Endothelial cell of hepatic sinusoid (primary cell): ENCODE data around the gene ZHX3.

ENCODE experiments used
- in situ Hi-C: cut with HindIII; loops from 2 replicates; pipeline ENCODE4 v1.10.0; 2017; ENCODE audit warnings: low sequenced_read_pairs

The ZHX3 gene

GRCh38 chr20:41334443-41335421, 17.2 kb upstream of the ZHX3 start:
- in situ Hi-C loops: no loop called here

- in situ Hi-C loops: no loop called here
Observed at GRCh38 chr20:41334036-41334435, 16.5 kb upstream of the ZHX3 start.

GRCh38 chr20:41331731-41332130, 14.2 kb upstream of the ZHX3 start:
- in situ Hi-C loops: no loop called here

- in situ Hi-C loops: no loop called here
Observed at GRCh38 chr20:41330941-41331340, 13.4 kb upstream of the ZHX3 start.

- in situ Hi-C loops: no loop called here
Observed at GRCh38 chr20:41330343-41330720, 12.8 kb upstream of the ZHX3 start.

- in situ Hi-C loops: no loop called here
Observed at GRCh38 chr20:41329435-41330342, 12.2 kb upstream of the ZHX3 start.

GRCh38 chr20:41327178-41327577, 9.6 kb upstream of the ZHX3 start:
- in situ Hi-C loops: no loop called here

- in situ Hi-C loops: no loop called here
Observed at GRCh38 chr20:41320976-41321375, 3.4 kb upstream of the ZHX3 start.

- in situ Hi-C loops: no loop called here
Observed at GRCh38 chr20:41320441-41320840, 2.9 kb upstream of the ZHX3 start.

GRCh38 chr20:41318271-41318649, 729 bp upstream of the ZHX3 start:
- in situ Hi-C loops: no loop called here

GRCh38 chr20:41316602-41317545, 657 bp downstream of the ZHX3 start:
- in situ Hi-C loops: no loop called here

- in situ Hi-C loops: no loop called here
Observed at GRCh38 chr20:41316051-41316450, 1.5 kb downstream of the ZHX3 start.

- in situ Hi-C loops: loop anchor here (5.0 kb wide), 1 partner anchor 77 kb away; no protein-coding TSS in a partner anchor
Observed at GRCh38 chr20:41314386-41314785, 3.1 kb downstream of the ZHX3 start.

- in situ Hi-C loops: loop anchor here (5.0 kb wide), 1 partner anchor 75 kb away; no protein-coding TSS in a partner anchor
Observed at GRCh38 chr20:41312009-41312408, 5.5 kb downstream of the ZHX3 start.

GRCh38 chr20:41309817-41310216, 7.7 kb downstream of the ZHX3 start:
- in situ Hi-C loops: loop anchor here (5.0 kb wide), 1 partner anchor 73 kb away; no protein-coding TSS in a partner anchor

GRCh38 chr20:41308726-41309413, 8.7 kb downstream of the ZHX3 start:
- in situ Hi-C loops: no loop called here

- in situ Hi-C loops: no loop called here
Observed at GRCh38 chr20:41308290-41308711, 9.2 kb downstream of the ZHX3 start.

- in situ Hi-C loops: no loop called here
Observed at GRCh38 chr20:41307021-41307420, 10.5 kb downstream of the ZHX3 start.

GRCh38 chr20:41306061-41306727, 11.3 kb downstream of the ZHX3 start:
- in situ Hi-C loops: no loop called here
